ENCODE measurements around the gene CRTC1.

GRCh38 chr19:18769989-18770528 is 86.6 kb downstream of the CRTC1 start:
- TF ChIP-seq CTCF (IDR thresholded peaks at IDR 0.05; ENCODE audit: borderline replicate concordance, extremely low read depth, low read length, poor library complexity, severe bottlenecking) (no peak), EZH2 (IDR thresholded peaks at IDR 0.05; ENCODE audit: borderline replicate concordance, low read depth, low read length, severe bottlenecking) (no peak)
